GM18526 (cell line): ENCODE measurements around the gene RNFT2.

Experiments
- POLR2A ChIP-seq: IDR thresholded peaks from 3 replicates; pipeline ENCODE4 v1.6.1; 2011; ENCODE audit not compliant: insufficient read length; ENCODE audit errors: extremely low read depth

The RNFT2 gene

DNA sequence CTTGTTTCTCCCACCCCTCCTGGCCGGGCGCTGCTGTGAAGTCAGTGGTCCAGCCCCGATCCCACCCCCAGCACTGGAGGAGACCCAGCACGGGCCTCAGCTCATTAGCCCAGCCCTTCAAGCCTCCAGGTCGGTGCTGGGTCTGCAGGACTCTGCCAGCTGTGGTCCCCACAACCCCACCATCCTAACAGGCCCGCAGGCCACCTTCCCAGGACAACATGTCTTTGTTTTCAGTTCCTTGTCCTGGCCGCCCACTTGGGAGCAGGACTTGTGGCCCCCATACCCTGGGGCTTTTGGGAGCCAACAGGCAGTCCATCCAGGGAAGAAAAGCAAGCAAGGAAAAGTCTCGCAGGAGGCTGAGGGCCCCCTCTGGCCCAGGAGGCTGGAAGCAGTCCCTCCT lies 83.2 kb downstream of the RNFT2 start:
- TF ChIP-seq POLR2A: no peak

DNA sequence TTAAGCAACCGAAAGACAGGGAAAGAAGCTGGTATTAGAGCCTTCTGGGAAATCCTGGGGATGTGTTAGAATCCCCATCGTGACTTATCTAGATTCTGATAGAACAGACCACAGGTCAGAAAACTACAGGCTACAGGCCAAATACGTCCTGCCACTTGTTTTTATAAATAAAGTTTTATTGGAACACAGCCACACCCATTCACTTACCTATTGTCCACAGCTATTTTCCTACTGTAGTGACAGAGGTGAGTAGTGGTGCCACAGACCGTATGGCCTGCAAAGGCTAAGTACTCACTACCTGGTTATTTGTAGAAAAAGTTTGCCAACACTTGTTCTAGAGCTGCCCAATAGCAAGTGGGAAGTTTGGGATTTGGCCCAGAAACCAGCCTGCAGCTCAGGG lies 89.3 kb downstream of the RNFT2 start:
- TF ChIP-seq POLR2A: no peak

DNA sequence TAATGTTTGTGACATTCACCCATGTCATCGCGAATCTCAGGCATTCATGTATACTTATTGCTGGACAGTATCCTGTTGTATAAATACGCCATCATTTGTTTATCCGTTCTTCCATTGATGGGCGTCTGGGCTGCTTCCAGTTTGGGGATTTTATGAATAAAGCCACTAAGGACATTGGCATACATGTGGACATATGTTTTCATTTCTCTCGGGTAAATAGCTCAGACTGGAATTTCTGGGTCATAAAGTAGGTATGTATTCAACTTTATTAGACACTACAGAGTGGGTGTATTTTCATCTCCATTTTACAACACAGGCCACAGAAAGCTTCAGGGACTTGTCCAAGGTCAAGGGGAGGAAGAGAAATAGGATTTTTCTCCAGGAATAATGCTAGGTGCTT lies 94.2 kb downstream of the RNFT2 start:
- TF ChIP-seq POLR2A: no peak

DNA sequence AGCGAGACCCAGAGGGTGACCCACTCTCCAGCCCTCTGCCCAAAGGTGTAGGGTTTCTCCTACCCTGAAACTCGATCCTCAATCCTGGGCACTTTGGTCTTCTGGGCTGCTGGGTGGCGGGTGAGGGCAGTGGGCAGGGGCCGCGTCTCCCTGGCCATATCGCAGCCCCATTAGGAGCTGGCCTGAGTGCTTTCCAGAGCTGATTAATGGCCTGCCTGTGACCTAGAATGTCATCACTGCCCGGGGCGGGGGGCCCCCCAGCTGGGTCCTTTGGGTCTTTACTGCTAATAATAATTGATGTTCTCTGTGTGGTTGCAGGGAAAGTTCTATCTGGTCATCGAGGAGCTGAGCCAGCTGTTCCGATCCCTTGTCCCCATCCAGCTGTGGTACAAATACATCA lies 95.4 kb downstream of the RNFT2 start:
- TF ChIP-seq POLR2A: no peak

DNA sequence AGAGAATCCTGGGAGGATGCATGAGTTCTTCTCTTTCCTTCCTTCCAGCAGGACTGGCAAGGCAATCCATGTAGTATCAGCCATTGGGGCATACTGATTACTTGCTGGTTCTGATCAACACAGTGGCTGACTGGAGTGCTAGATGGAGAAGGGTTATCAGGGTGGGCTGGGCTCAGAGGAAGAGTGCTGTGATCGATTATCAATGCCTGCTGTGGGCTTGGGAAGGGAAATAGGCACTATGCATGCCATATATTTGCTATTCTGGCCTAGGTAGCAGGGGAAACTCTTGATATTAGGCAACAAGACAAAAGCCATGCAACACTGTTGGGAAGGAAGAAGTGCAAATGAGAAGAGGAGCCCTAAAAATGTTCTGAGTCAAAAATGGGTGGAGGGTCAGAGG lies 97.4 kb downstream of the RNFT2 start:
- no peak for TF ChIP-seq POLR2A

DNA sequence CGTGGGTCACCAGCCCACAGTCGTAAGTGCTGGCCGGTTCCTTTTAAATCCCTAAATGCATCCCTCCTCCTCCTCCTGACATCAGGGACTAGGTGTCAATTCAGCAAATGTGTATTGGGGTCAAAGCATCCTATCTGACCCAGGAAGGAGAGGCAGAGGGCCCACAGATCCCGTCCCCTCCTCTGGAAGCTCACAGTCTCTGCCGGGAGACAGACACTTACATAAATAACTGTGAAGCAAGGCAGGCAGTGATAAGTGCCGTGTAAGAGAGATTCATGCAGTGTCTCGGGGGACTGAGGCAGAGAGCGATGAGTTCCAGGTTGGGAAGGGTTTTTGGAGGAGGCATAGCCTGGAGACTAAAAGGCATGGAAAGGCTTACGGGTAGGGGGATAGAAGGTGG lies 99.0 kb downstream of the RNFT2 start:
- TF ChIP-seq POLR2A: no peak

DNA sequence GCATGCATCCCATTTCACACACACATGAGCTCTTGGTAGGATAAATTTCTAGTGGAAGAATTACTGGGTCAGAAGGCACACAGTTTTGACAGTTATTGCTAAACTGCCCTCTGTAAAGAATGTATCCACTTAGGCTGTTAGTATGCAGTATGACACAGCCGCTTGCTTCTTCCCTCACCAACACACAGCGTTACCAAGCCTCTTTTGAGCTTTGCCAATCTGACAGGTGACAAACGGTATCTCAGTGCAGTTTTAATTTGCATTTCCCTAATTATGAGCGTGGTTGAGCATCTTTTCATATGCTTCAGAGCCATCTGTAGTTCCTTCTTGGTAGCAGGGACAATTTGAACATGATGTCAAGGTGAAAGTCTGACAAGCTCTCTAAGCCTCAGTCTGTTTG lies 100.2 kb downstream of the RNFT2 start:
- no peak for TF ChIP-seq POLR2A

DNA sequence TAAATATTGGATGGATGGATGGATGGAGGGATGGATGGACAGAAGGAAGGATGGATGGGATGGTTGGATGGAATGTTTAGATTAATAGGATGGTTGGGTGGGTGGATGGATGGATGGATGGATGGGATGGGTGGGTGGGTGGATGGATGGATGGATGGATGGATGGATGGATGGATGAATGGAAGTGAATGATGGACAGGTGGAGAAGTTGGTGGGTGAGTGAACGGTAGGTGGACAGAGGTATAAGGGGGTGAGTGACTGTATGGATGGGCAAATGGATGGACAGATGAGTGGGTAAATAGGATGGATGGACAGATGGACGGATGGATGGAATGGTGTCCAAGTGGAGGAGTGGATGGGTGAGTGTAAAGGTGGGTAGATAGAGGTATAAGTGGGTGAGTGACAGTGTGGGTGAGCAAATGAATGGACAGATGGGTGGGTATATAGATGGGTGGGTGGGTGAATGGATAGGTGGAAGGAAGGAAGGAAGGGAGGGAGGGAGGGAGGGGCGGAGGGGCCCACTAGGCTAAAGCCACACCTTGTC lies 101.2 kb downstream of the RNFT2 start:
- no peak for TF ChIP-seq POLR2A

DNA sequence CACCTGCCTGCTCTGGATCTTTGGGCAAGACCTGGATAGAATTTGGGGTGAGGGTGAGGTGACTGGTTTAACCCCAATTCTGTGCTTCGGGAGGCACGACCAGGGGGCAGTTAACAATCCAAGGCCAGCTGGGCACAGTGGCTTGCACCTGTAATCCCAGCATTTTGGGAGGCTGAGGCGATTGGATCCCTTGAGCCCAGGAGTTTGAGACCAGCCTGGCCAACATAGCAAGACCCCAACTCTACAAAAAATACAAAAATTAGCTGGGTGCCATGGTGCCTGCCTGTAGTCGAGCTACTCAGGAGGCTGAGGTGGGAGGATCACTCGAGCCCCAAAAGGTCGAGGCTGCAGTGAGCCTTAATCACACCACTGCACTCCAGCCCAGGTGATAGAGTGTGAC lies 105.0 kb downstream of the RNFT2 start:
- TF ChIP-seq POLR2A: no peak

DNA sequence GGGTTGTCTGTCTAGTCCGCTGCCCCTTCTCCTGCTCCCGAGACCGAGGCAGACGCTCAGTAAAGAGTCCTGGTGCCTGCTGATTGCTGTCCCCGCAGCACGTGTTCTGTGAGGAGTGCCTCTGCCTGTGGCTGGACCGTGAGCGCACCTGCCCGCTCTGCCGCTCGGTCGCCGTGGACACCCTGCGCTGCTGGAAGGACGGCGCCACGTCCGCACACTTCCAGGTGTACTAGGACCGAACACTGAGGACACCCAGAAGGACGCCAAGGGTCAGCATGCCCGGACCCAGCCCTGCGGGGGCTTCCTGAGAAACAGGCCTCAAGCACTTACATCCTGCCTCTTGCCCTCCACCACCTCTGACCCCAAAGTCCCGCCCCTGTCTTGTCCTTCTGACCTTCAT lies 111.1 kb downstream of the RNFT2 start:
- TF ChIP-seq POLR2A: no peak

DNA sequence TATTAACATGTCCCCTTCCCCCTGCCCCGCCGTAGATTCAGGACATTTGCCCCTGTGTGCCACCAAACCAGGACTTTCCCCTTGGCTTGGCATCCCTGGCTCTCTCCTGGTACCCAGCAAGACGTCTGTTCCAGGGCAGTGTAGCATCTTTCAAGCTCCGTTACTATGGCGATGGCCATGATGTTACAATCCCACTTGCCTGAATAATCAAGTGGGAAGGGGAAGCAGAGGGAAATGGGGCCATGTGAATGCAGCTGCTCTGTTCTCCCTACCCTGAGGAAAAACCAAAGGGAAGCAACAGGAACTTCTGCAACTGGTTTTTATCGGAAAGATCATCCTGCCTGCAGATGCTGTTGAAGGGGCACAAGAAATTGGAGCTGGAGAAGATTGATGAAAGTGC lies 114.2 kb downstream of the RNFT2 start:
- TF ChIP-seq POLR2A: no peak

DNA sequence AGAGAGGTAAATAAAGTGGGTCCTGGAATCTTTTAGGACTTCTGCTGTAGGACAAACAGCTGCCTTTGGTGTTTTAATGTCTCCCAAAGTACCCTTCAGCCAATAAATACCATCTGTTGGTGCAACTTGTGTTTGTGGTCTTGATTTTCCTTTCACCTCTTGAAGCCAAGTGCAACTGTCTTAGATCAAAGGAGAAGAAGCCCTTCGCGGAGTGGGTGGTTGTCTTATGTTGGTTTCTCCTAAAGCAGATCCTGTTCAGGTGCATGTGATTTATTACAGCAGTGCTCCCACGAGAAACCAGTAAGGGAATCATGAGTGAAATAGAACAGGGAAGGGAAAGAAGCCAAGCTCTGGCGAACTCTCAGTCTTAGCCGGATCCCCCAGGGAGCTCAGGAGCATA lies 115.4 kb downstream of the RNFT2 start:
- no peak for TF ChIP-seq POLR2A

DNA sequence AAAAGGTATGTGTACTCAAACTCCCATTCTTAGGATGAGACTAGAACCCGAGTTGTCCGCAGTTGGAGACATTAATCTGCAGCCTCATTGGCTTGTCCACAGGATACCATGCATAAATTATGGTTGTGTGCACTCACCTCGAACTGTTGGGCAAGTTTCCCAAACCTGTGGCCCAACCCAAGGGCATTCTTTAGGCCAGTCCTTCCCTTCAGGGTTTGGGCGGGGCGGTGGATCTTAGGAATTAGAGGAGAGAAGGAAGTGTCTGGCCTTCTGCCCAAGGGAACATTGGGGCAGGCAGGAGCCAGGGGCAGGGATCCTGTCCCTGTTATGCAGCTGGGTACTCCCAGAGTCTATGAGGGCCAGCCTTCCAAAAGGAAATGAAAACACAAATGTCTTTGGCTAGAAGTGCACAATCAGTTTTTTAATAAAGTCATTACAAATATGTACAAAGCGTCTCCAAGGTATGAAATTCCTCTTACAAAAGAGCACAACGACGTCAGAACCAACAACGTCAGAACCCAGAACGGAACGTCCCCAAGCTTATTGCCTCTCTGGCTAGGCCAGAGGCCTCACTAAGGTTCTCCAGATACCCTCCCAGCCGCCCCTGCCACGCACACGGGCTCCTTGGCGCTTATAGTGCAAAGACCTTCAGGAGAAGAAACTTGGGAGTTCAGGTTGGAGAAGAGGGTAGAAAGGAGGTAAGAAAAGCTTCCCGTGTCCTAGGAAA lies 117.8 kb downstream of the RNFT2 start:
- no peak for TF ChIP-seq POLR2A

DNA sequence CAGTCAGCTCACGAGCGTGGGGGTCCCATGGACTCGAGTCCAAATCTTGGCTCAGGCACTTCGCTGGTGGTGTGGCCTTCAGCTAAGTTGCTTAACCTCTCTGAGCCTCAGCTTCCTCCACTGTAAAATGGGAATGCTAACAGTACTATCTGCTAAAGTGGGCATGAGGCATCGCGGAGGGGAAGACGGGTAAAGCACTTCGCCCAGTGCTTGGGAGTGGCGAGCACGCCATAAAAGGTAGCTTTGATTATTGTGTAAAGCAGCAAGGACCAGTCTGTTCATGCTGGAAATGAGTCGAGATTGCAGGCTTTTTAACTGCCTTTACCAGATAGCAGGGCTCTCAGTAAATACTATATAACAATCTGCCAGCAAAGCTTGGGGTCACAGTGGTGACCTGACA lies 118.6 kb downstream of the RNFT2 start:
- no peak for TF ChIP-seq POLR2A

DNA sequence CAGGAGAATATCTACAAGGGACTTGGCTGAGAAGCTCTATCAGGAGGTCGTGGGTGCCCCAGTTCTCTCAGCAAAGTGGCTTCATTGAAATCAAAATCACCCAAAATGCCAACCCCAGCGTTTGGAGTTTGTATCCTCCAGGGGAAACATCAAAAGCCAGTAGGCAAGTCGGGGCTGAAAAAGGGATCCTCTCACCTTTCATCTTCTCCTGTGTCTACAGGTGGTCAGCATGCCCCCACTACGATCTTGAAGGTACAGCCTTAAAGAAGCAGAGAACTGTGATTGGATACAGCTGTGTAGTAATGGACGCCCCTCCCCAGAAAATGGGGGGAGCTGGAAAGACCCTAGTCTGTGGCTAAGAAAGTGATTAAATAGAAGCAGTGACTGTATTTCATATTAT lies 121.0 kb downstream of the RNFT2 start:
- no peak for TF ChIP-seq POLR2A

DNA sequence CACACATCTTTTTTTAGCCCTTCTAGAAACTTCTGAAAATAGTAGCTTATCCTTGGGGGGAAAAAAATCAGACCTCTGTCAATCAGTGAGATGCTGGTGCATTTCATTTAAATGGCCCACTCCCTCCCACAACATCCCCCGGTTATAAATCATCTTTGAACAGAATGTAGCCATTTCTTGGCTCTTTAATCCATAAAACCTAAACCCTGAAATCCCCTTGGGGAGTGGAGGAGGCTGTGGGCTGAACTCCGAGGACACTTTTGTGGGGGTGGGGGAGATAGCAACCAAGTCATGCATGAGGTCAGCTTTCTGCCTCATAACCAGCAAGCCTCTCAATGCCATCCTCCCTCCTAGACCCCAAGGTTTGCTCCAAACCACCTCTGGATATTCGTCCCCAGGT lies 122.1 kb downstream of the RNFT2 start:
- no peak for TF ChIP-seq POLR2A

DNA sequence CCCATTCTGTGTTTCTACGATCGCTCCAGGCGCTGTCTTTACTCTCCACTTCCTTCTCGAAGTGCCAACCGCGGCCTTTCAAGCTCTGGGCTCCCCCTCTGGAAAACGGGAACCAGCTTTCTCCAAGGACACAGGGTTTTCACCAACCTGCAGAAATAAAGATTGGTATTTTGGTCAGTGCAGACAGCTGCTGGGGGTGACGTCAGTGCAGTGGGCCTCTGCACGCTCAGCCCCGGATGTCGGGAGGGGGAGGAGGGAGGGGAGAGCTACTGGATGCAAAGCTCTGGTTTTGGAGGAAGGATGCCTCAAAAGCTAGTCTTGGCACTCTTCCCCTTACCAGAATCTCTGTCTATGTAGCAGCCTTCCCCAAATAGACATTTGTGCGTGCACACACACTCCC lies 123.2 kb downstream of the RNFT2 start:
- no peak for TF ChIP-seq POLR2A
